ENCODE measurements around the gene SLF2. TPM values are rescaled to one million over a fixed set of nuclear protein-coding genes. Genes with fewer than 3 reads are reported as not detected.

The SLF2 gene
- total and polyA plus RNA-seq, 2 of the 13 experiments (the other 11 are each of a cell fraction or from before 2014, with no cell fraction given) = 12.2 to 48.1 TPM

GRCh38 chr10:100883312-100883821, 29.4 kb upstream of the SLF2 start (continued):
- TF ChIP-seq KLF15 (CRISPR knock-in tag; IDR thresholded peaks at IDR 0.05; ENCODE audit: borderline replicate concordance) = no peak
- TF ChIP-seq, protein P1, sequence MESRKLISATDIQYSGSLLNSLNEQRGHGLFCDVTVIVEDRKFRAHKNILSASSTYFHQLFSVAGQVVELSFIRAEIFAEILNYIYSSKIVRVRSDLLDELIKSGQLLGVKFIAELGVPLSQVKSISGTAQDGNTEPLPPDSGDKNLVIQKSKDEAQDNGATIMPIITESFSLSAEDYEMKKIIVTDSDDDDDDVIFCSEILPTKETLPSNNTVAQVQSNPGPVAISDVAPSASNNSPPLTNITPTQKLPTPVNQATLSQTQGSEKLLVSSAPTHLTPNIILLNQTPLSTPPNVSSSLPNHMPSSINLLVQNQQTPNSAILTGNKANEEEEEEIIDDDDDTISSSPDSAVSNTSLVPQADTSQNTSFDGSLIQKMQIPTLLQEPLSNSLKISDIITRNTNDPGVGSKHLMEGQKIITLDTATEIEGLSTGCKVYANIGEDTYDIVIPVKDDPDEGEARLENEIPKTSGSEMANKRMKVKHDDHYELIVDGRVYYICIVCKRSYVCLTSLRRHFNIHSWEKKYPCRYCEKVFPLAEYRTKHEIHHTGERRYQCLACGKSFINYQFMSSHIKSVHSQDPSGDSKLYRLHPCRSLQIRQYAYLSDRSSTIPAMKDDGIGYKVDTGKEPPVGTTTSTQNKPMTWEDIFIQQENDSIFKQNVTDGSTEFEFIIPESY (CRISPR knock-in tag; IDR thresholded peaks at IDR 0.05) = peak; percentile 65; the same call in 1 of the 2 replicates
- TF ChIP-seq U2AF2 (IDR thresholded peaks at IDR 0.05; ENCODE audit: low read depth, low read length) = no peak
- no peak for TF ChIP-seq FOSL2 (CRISPR knock-in tag; IDR thresholded peaks at IDR 0.05)
- TF ChIP-seq ARNT2 (CRISPR knock-in tag; IDR thresholded peaks at IDR 0.05; ENCODE audit: low read depth) = no peak
- TF ChIP-seq FOXM1 (CRISPR knock-in tag; IDR thresholded peaks at IDR 0.05) = no peak
- TF ChIP-seq, protein P2, sequence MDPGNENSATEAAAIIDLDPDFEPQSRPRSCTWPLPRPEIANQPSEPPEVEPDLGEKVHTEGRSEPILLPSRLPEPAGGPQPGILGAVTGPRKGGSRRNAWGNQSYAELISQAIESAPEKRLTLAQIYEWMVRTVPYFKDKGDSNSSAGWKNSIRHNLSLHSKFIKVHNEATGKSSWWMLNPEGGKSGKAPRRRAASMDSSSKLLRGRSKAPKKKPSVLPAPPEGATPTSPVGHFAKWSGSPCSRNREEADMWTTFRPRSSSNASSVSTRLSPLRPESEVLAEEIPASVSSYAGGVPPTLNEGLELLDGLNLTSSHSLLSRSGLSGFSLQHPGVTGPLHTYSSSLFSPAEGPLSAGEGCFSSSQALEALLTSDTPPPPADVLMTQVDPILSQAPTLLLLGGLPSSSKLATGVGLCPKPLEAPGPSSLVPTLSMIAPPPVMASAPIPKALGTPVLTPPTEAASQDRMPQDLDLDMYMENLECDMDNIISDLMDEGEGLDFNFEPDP (CRISPR knock-in tag; conservative IDR thresholded peaks at IDR 0.05) = no peak
- TF ChIP-seq ZNF124 (CRISPR knock-in tag; IDR thresholded peaks at IDR 0.05) = no peak
- TF ChIP-seq RFXANK (CRISPR knock-in tag; IDR thresholded peaks at IDR 0.05) = no peak
- no peak for TF ChIP-seq POLR2G (IDR thresholded peaks at IDR 0.05; ENCODE audit: low read depth, low read length)
- TF ChIP-seq HIC2 (CRISPR knock-in tag; IDR thresholded peaks at IDR 0.05; ENCODE audit: low read depth) = peak; percentile 47; the same call in 1 of the 2 replicates
- peak; percentile 55 for TF ChIP-seq FOXA3 (CRISPR knock-in tag; IDR thresholded peaks at IDR 0.05)
- TF ChIP-seq ZNF296 (CRISPR knock-in tag; conservative IDR thresholded peaks at IDR 0.05) = no peak
- TF ChIP-seq NR2F2 (IDR thresholded peaks at IDR 0.05; ENCODE audit: borderline replicate concordance, low read depth) = no peak
- no peak for TF ChIP-seq ZNF709 (CRISPR knock-in tag; IDR thresholded peaks at IDR 0.05)
- TF ChIP-seq HNF4A (CRISPR knock-in tag; IDR thresholded peaks at IDR 0.05) = peak; percentile 8; the same call in 1 of the 2 replicates
- TF ChIP-seq HNRNPL (IDR thresholded peaks at IDR 0.05; ENCODE audit: low read depth, low read length) = 0 out of 2 replicates have a peak, but pooled peaks have one; percentile 56
- TF ChIP-seq SMAD9 (CRISPR knock-in tag; IDR thresholded peaks at IDR 0.05) = no peak
- peak; percentile 75 for TF ChIP-seq ZNF687 (CRISPR knock-in tag; IDR thresholded peaks at IDR 0.05)
- 0 out of 2 replicates have a peak, but pooled peaks have one; percentile 31 for TF ChIP-seq RARA (CRISPR knock-in tag; IDR thresholded peaks at IDR 0.05)
- no peak for TF ChIP-seq ZNF782 (CRISPR knock-in tag; IDR thresholded peaks at IDR 0.05; ENCODE audit: borderline replicate concordance)
- TF ChIP-seq MAX (IDR thresholded peaks at IDR 0.05) = 0 out of 2 replicates have a peak, but pooled peaks have one; percentile 25

Measured in HepG2 (cell line).